Ishikawa (cell line): Measurements from ENCODE around the gene MNT.

Source experiments
- CEBPB ChIP-seq: IDR thresholded peaks from 2 replicates; pipeline ENCODE4 v1.6.1; 2012
- CREB1 ChIP-seq: IDR thresholded peaks from 2 replicates; pipeline ENCODE4 v1.6.1; 2012; ENCODE audit warnings: low read depth
- EGR1 ChIP-seq: IDR thresholded peaks from 2 replicates; pipeline ENCODE4 v1.6.1; 2012
- EP300 ChIP-seq: IDR thresholded peaks from 2 replicates; pipeline ENCODE4 v1.6.1; 2012; ENCODE audit warnings: borderline replicate concordance
- FOXM1 ChIP-seq: IDR thresholded peaks from 2 replicates; pipeline ENCODE4 v1.6.1; 2012; ENCODE audit warnings: low read depth, borderline replicate concordance
- MAX ChIP-seq: IDR thresholded peaks from 2 replicates; pipeline ENCODE4 v1.6.1; 2012
- NFIC ChIP-seq: IDR thresholded peaks from 2 replicates; pipeline ENCODE4 v1.6.1; 2012
- RAD21 ChIP-seq: IDR thresholded peaks from 2 replicates; pipeline ENCODE4 v1.6.1; 2012; ENCODE audit warnings: low read depth
- TAF1 ChIP-seq: IDR thresholded peaks from 2 replicates; pipeline ENCODE4 v1.6.1; 2012; ENCODE audit warnings: low read depth, mild to moderate bottlenecking
- TCF12 ChIP-seq: IDR thresholded peaks from 2 replicates; pipeline ENCODE4 v1.6.1; 2012; ENCODE audit warnings: low read depth
- TEAD4 ChIP-seq: IDR thresholded peaks from 2 replicates; pipeline ENCODE4 v1.6.1; 2012
- YY1 ChIP-seq: IDR thresholded peaks from 2 replicates; pipeline ENCODE4 v1.6.1; 2012; ENCODE audit warnings: low read depth
- ZBTB7A ChIP-seq: IDR thresholded peaks from 2 replicates; pipeline ENCODE4 v1.6.1; 2012; ENCODE audit warnings: low read depth
- TF ChIP-seq, protein P1 (sequence below): IDR thresholded peaks from 2 replicates; pipeline ENCODE4 v1.6.1; 2012
- TF ChIP-seq, protein P2 (sequence below): IDR thresholded peaks from 2 replicates; pipeline ENCODE4 v1.6.1; 2012; ENCODE audit warnings: low read depth, mild to moderate bottlenecking

Gene MNT

DNA sequence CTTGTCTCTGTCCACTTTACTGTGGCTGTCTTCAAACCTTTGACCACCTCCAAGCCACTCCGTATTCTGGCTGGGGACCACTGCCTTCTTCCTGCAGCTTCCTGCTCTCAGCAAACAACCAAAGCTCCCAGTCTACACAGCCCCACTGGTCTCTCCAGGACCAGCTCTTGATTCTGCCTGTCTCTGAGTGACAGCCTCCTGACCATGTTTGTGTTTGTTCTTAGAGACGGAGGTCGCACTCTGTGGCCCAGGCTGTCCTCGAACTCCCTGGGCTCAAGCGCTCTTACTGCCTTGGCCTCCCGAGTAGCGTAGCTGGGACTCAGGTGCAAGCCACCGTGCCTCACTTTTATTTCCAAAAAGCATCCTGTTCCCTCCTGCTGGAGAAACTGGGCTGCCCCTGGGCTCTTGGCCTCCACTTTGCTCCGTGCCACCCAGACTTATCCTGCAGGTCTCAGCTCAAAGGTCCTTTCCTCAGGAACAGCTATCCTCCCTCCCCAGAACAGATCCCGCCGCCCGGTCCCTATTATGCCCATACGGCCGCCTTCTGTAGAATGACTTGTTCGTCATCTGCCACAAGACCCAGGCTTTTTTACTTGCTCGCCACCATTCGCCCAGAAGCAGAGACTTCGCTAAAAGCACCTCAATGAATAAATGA lies 9.1 kb downstream of the MNT start:
- no peak for TF ChIP-seq TEAD4

DNA sequence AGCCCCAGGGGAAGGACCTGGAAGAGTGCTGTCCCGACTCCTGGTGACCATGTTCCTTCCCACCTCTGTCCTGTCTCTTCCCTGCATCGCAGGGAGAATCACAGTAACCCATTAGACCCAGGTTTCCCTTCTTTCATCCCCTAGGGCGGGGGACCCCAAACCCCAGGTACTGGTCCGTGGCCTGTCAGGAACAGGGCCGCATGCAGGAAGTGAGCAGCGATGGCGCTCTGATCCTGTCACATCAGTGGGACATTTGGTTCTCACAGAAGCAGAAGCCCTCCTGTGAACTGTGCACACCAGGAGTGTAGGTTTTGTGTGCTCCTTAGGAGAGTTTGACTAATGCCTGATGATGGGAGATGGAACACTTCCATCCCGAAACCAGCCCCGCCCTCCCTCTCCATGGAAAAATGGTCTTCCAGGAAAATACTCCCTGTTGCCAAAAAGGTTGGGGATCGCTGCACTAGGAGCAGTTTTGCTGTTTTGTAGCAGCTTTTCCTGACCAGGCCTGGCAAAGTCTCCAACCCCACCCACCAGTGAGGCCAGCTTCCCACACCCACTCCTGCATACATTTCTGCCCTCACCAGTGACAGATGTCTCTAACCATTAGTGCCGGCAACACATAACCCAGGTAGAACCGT lies 10.5 kb downstream of the MNT start:
- TF ChIP-seq YY1 (no peak), EP300 (no peak), FOXM1 (no peak), ZBTB7A (no peak), TEAD4 (no peak), MAX (no peak), TAF1 (no peak), TCF12 (no peak), CEBPB (no peak), RAD21 (no peak), EGR1 (no peak), CREB1 (no peak), NFIC (no peak)
- TF ChIP-seq, protein P1, sequence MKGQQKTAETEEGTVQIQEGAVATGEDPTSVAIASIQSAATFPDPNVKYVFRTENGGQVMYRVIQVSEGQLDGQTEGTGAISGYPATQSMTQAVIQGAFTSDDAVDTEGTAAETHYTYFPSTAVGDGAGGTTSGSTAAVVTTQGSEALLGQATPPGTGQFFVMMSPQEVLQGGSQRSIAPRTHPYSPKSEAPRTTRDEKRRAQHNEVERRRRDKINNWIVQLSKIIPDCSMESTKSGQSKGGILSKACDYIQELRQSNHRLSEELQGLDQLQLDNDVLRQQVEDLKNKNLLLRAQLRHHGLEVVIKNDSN = no peak
- TF ChIP-seq, protein P2, sequence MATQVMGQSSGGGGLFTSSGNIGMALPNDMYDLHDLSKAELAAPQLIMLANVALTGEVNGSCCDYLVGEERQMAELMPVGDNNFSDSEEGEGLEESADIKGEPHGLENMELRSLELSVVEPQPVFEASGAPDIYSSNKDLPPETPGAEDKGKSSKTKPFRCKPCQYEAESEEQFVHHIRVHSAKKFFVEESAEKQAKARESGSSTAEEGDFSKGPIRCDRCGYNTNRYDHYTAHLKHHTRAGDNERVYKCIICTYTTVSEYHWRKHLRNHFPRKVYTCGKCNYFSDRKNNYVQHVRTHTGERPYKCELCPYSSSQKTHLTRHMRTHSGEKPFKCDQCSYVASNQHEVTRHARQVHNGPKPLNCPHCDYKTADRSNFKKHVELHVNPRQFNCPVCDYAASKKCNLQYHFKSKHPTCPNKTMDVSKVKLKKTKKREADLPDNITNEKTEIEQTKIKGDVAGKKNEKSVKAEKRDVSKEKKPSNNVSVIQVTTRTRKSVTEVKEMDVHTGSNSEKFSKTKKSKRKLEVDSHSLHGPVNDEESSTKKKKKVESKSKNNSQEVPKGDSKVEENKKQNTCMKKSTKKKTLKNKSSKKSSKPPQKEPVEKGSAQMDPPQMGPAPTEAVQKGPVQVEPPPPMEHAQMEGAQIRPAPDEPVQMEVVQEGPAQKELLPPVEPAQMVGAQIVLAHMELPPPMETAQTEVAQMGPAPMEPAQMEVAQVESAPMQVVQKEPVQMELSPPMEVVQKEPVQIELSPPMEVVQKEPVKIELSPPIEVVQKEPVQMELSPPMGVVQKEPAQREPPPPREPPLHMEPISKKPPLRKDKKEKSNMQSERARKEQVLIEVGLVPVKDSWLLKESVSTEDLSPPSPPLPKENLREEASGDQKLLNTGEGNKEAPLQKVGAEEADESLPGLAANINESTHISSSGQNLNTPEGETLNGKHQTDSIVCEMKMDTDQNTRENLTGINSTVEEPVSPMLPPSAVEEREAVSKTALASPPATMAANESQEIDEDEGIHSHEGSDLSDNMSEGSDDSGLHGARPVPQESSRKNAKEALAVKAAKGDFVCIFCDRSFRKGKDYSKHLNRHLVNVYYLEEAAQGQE = no peak

DNA sequence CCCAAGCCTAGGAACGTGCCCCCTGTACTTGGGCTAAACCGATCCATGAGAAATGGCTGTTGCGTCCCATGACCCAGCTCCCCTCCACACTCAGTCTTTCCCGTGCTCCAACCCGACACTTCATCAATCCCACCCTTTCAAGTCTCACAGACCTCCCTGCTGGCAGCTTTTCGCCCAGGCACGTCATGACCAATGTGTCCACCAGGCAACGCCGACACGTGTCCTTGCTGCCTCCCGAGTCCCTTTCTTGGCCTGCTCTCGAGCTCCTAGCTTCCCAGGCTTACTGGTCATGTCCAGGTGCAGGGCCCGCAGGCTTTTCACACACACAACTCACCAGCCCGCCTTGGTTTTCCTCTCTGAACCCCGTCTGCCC lies 12.2 kb downstream of the MNT start:
- TF ChIP-seq CREB1 (no peak), ZBTB7A (no peak), TEAD4 (no peak), TCF12 (no peak), RAD21 (no peak), TAF1 (no peak), YY1 (no peak), FOXM1 (no peak), EP300 (no peak)
- TF ChIP-seq, protein P2 = no peak
- TF ChIP-seq, protein P1 = no peak

GRCh38 chr17:2388020-2388682 lies 12.7 kb downstream of the MNT start:
- TF ChIP-seq TCF12 (no peak), YY1 (no peak), FOXM1 (no peak), ZBTB7A (no peak), EP300 (no peak), CEBPB (no peak), TEAD4 (no peak), RAD21 (no peak), EGR1 (no peak), MAX (no peak), TAF1 (no peak), CREB1 (no peak), NFIC (no peak)
- TF ChIP-seq, protein P2 = no peak
- TF ChIP-seq, protein P1 = no peak
